A204.1 (cell line): ENCODE measurements around the gene TGFBI.

ENCODE experiments used
- FAIRE-seq: peaks from 2 replicates; lab custom pipeline; 2012; peaks lifted over from hg19 to GRCh38; lab: Jason Lieb, UNC

Gene TGFBI

DNA sequence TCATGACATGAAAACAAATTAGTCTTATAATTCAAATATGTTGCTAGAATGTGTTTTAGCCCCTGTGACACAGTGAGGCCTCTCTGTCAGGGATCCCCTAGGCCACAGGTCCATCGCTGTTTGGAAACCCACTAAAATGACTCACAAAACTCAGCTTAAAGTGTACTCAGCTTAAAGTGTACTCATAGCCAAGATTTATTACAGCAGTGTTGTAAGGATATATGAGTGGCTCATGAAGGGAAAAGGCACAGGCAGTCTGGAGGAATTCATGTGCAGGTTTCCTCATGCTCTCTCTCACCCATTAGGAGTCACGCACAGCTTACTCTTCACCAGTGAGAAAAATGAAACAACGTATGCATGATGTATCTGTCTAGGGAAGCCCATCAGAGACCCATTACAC is 24.4 kb upstream of the TGFBI start:
- no peak for FAIRE-seq

DNA sequence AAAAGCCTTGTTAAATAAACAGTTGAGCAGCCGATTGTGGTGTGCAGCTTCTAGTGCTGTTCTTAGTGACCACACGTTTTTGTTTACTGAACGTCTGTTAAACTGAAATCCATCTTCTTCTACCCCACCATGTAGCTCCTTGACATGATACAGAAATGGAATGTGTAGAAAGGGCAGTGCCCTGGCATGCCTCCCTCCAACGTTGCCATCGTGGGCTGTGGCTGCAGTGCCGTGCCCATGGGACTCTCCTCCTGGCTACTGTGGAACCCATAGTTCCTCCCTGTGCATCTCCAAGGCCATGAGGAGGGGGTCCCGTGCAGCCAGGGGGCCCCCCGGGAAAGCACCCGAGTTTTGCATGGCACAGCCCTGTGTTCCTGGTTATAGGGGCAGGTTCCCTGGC is 23.3 kb upstream of the TGFBI start:
- no peak for FAIRE-seq

DNA sequence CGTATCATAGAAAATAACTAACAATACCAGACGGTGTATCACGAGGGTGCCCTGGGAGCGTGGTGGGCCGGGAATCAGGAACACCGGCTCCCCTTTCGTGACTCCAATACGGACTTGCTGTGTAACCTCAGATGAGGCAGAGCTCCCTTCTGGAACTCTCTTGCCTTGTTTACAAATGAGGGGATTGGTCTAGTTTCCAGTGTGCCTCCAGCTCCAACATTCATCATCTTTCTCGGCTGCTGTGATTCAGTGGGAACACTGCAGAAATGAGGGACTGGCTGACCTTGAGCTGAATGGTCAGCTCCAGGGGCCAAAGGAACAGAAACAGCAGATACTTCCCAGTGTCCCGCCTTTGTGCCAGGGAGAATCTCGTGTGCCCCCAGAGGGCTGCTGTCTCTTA is 22.6 kb upstream of the TGFBI start:
- FAIRE-seq: no peak

DNA sequence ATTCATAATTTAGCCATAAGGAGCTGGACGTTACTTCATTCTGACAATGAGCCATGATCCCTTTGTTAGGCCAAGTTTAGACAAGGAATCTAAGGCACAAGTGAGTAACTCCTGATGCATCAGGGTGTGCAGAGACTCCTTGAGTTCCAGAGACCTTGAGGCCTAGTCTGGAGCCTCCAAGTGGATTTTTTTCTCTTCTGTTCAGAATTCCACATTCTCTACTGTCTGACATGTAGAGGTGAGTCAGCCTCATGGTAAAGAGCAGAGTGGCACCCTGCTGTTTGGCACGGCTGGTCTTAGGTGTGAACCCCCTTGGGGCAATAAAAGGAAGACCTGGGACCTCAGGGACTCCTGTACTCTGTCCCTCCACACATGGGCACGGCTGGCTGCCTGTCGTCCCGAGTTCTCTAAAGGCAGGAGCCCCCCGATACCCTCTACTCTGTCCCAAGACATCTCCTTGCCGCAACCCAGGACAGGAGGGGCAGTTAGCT is 22.0 kb upstream of the TGFBI start:
- no peak for FAIRE-seq

DNA sequence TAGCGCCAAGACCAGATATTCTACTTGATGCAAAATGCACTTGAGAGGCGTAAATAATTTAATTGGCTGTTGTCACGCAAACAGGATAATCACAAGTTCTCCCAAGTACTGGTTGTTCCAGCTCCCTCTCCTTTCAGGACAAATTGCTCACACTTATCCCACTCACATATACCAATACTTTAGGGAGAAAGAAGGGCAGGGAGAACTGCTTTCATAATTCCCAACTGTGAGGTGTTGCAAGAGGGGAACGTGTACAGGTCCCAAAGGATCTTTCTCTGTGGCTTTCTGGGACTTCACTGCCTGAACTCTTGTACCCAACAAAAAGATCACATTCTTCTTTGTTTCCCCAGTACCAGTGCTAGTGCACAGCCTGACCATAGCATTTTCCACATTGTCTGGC is 21.5 kb upstream of the TGFBI start:
- no peak for FAIRE-seq

DNA sequence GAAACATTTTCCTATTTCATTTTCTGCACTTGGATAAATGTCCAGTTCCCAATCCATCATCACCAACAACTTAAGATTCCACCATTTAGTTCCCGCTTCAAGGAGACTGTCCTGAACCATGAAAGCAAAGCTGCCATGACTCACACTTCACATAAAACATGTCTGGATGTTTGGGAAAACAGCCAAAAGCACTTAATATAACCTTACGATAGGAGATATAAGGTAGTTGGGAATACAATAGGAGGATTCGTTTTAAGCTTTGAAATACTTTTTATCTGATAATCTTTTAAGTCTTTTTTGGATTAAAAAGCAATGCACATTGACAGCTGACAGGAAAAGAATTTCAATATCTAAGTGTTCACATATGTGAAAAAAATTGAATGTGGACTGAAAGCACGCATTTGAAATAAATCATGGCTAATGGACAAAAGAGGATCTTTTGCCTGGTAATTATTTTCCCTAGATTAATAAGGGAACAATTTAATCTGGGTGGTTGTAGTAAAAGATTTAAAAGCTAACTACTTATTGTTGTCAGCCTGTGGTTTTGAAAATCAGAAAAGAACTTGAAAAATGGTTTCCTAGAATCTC is 17.3 kb upstream of the TGFBI start:
- FAIRE-seq: no peak

DNA sequence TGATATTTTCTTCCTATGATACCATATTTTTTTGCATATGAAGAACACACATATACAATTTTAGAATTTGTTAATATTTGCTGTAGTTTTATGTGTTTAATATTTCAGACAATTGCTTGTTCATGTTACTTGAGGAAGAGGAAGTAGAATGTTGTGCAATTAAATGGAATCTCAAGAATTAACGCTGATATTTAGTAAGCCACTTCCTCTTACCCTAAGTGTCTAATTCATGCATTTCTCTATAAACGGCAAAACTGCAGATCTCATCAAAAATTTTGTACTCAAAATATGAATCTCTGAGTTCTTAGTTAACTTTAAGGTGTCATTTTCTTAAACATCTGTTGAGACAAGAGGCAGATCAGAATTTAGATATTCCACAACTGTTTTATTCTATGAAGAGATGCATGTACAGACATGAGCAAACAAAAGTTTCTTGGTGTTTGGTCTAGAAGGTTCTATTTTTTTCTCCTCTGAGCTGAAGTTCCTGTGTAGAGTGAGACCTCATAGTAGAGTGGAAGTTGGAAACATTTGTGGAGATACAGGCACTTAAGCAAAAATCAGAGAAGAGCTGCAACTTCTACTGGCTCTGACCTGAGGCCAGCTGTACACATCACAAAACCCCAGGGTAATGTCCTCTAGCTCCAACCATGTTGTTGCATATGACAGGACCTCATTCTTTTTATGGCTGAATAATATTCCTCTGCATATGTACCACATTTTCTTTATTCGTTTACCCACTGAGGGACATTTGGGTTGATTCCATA is 16.6 kb upstream of the TGFBI start:
- no peak for FAIRE-seq

DNA sequence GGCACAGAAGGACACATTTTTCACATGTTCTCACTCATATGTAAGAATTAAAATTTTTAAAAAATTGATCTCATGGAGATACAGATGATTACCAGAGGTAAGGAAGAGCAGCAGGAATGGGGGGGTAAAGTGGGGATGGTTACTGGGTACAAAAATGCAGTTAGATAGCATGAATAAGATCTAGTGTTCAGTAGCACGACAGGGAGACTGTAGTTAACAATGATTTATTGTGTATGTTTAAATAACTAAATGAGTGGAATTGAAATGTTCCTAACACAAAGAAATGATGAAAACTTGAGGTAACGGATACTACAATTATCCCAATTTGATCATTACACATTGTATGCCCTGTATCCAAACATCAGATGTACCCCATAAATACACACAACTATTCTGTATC is 15.2 kb upstream of the TGFBI start:
- no peak for FAIRE-seq

DNA sequence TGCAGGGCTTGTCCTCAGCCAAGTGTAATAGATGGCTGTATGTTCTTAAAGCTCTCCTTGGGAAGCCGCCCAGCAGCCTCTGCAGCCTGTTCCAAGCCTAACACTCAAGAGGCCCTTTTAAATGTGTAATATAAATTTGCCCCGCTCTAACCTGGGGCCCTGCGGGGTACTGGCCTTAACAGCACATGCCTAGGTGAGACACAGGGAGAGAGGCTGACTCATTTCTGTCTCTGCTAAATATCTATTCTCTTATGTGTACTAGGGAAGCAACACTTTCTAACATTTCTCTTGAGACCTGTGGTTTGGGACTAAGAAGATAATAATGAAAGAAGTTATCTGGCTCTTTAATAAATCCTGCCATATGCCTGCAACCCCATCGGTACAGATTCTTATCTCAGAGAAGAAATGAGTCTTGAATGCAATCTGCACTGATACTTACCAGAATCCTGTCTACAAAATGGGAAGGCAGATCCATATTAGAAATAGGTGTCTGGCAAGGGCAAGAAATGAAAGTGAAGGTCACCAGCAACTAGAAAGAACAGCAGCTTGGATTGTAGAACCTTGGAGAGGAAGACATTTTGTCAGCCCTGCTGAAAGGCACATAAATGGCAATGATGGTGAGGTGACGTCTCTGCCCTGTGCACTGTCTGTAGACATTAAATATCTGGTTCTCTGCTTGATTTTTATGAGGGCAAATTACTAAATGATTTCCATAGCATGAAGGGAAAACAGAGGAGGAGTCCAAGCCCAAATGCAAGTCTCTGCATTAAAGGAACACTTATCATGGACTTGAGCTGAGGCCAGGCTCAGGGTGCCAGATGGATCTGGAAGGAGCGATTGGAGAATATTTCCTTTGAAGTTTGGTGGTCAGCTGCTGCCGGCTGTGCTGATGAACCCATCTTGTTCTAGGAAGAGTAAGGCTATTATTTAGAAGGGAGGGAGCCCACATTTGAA is 14.5 kb upstream of the TGFBI start:
- FAIRE-seq: no peak

DNA sequence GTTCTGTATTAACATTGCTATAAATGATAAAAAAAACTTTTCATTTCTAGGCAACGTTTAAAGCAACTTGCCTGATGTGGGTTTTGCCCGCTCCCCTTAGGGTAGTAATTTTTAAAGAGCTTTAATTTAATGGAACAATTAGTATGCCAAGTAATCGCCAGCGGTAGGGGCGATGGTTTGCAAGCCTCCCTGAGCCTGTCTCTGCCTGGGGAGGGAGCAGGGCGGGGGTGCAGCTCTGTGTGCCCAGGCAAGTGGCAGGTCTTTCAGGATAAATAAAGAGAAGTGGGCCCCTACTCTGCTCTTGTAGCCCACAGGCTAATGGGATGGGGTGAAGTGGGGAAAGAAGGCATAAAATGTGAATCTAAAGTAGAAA is 13.8 kb upstream of the TGFBI start:
- no peak for FAIRE-seq

DNA sequence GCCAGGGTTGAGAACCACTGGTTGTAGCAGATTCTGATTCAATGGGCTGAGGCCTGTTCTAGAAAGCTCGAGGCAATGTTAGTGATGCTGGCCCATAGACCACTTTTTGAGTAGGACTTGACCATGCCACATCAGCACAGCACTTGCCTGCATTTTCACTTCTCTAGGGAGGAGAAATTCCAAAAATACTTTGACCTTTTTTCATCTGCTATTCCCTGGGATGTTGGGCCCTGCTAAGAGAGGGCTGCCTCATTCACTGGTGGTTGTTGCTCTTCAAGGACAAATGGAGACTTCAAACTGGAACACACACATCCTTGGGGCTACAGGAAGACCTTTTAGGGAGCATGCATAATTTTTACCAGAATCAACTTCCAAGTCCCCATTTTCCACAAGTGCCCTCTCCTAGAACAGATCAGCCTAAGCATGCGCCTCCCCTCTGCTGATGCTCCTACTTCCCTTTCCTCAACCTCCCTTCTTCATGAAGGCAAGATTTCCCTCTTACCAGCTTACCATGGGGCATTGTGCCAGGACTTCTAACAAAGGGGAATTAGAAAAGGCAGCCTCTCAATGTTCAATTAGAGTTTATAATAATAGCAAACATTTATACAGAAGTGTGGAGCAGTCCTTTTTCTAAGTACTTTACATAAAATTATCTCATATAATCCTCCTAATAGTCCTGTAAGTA is 12.7 kb upstream of the TGFBI start:
- no peak for FAIRE-seq

DNA sequence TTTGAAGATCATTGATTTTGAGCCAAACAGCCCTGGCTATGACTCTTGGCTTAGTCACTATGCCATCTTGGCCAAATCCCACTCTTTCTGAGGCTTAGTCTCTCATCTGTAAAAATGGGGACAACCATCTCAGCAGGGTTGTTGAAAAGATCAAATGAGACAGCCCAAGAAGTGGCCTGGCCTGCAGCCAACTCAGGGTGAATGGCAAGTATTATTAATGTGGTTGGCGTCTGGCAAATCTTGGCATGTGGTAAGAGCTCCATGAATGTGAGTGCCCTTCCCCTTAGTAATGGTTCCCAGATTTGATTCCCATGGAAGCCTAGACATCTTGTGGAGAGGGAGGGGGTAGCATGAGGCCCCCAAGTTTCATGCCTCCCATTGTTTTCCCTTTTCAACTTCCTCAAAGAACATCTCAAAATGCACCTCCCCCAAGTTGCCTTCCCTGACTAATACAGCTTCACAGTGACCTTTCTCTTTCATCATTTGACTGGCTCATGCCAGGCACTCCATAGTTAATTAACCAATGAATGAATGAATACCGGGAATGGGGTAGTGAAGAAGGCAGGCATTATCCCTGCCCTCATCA is 11.8 kb upstream of the TGFBI start:
- FAIRE-seq: no peak

DNA sequence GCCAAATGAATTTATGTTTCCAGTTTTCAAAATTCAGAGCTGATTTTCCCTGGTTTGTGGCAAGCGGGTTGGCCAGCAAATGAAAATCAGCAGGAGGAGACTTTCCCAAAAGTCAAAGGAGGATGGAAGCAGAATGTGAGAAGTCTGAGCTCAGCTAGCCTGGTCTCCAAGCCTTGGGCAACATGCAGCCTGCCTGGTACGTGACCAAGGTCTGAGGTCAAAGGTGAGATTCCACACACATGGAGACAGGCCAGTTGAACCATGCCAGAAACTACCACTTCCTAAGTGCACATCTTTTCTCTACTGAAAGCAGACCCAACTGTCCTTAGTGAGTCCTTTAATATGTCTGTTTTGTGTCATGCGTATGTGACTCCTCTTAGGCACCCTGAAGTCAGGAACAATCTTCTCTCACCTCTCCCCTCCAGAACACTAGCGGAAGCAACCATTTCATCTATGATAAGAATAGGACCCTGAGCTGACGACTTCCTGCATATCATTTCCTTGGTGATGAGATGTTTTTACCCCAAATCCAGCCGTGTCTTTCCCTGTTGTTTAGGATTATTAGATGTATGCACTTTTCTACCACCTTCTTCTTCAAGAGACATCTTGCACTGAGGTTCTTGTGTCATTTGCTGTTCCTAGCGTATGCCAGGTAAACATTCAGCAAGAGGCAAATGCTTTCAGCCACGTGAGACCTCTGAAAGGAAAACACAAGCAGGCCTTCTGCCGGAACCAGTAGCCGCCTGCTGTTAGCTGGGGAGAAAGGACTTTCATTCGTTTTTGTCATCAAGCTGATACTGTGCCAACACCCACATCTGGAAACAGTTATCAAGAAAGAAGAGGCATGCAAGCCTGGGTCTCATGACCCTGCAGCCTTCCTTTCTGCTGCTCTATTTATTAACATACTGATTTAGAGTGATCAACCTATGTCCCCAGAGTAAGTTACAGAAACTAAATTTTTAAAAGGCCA is 9.7 kb upstream of the TGFBI start:
- FAIRE-seq: no peak

DNA sequence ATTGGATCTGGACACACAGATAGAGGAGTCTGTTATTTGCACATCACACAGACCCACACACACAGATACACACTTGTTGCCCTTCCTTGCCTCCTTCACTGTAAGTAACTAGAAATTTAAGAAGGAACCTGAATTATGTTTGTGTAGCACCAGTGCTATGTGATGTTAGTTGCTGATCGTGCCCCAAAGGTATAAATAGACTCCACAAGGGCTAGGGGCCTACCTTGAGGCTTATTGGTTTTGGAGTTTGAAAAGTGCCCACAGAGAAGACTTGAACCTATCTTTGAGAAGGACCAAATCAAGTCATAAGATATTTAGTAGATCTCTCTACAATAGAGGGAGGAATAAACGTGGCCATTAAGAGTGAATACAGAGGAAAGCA is 8.8 kb upstream of the TGFBI start:
- FAIRE-seq: no peak

DNA sequence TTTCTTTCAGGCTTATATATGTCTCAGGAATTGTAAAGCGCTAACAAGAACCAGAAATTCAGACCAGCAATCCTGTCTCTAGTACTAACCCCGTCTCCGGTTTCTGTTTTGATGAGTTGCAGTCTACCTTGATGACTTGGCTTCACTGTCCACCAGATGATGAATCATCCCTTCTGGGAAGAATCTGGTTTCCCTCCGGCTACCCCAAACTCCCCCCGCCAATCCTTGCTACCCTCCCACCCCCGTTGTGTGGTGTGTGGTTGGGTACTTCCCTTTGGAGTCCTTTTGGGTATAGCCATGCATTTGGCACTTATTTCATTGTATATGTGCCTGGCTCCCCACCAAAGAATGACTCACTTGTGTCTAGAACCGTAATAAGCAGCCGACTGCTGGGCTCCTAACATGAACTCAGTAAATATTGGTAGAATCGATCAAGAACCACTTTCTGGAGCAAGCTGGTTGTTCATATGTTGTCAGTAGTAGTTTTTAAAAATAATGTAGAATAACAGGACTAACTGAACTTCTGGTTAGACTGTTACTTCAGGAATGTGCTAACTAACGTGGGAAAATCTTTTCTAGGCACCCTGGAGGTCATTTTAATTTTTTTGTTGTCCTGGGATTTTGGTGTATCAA is 8.3 kb upstream of the TGFBI start:
- FAIRE-seq: no peak

DNA sequence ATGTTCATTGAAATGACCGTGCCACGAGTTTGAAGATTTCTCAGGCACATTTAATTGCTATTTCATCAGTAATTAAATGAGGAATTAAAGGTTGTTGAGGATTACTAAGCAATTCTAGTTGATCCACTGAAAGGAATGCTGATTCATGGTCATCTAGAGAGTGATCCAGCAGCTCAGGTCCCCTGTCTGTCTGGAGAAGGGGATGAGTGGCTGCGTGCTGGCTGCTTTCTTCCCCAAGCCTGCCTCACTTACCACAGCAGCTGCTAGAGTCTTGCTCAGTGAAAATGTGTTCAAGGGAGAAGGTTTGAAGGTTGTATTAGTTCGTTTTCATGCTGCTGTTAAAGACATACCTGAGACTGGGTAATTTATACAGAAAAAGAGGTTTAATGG is 7.8 kb upstream of the TGFBI start:
- no peak for FAIRE-seq

DNA sequence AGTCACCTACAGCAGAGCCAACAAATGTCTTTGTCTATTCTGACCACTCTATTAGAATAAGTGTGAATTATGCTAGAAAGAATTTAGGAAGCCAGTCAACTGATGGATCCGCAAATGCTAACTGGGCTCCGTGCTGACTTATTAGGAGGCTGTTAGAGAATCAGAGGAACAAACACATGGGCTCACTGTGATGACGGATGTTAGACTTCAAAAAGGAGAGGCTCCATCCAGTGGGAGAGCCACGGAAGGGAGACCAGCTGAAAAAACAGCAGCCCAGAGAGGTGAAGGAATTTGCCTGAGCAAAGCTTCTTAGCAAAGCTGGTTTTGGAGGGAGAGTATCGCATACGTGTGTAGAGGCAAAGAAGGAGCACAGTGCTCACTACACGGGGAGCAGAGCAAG is 5.8 kb upstream of the TGFBI start:
- no peak for FAIRE-seq

DNA sequence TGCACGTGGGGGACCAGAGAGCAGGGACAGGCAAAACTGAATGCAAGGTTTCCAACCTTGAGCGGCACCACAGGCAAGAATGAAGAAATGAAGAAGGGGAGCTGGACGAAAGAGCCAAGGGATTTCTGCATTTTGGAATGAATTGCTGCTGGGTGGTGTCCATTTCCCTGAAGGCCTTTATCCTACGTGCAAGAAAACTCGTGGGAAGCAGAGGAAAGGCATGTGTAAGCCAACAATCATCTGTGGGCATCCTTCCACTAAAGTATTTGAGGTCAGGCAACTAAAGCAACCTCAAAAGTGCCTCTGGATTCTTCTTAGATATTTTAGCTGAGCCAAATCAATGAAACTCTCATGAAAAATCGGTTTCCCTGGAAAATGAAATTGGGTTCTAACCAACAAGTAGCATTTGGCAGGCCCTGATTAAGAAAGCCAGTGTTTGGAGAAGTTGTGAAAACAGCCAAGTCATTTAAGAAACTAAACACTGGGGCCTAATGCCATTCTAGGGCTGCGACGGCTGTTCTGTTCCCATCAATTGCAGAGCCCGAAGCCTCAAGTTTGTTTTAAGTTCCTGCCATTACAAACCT is 4.7 kb upstream of the TGFBI start:
- FAIRE-seq: no peak

DNA sequence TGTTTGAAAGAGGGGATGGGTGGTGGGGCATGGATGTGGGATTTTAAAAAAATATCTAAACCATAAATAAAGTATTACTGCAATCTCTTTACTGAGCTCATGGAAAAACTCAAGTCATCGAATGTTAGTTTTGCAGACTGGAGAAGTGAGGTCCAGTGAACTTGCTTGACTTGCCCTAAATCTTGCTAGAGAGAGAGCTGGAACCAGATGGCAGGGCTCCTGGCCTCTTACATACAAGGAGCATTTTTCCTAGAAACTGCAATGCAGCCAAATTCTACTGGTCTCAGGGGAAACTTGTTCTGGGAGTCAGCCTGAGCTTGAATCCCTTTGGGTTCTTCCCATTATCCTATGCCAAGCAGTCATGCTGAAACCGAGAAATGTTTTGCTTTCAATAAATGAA is 2.9 kb upstream of the TGFBI start:
- FAIRE-seq: no peak

DNA sequence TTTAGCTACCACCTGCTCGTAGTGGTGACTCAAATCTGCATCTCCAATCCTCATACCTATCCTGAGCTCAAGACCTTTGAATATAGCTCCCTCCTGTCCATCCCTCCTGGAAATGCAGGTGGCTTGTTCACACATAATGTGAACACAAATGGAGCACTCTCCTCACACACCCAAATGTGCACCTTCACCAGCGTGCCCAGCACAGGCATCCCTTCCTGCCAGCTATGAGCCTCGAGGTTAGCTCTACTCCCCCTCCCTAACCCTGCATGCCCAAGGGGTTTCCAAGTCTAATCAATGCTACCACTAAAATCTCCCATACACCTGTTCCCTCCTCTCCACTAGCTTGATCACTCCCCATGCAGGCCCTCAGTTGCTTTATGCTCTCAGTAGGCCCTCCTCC is 2.2 kb upstream of the TGFBI start:
- no peak for FAIRE-seq
